Natural killer cell (primary cell): ENCODE data around the gene TLE1. TPM values are rescaled to one million over a fixed set of nuclear protein-coding genes. Genes with fewer than 3 reads are reported as not detected.
A peak's percentile ranks its signal among the peaks of the same experiment; 100 is the strongest.
"Not testable (repeated sequence)": the region's sequence is repeated elsewhere in the genome, so short reads cannot be mapped to it uniquely, and the experiment has no call there.

ENCODE experiments used
- ATAC-seq, 3 donors: fragments of 150-1000 bp in 2 of 3; fragments of 200-7000 bp in 1 of 3; cut with Tn5 transposase; 1 replicate in 1 of 3; 2 replicates in 2 of 3; pipeline ENCODE4 v1.10.0; 2021; ENCODE audit warnings: mild to moderate bottlenecking in 2 of 3, moderate library complexity in 2 of 3
- DNase-seq, 2 donors: peaks; one replicate each; pipeline versions ENCODE4 v3.0.0 to v3.0.0-alpha.2; 2013 to 2021; ENCODE audit warnings: mixed read lengths in 1 of 2
- H3K27ac ChIP-seq: one replicate; pipeline ENCODE4 v1.5.1; 2013; ENCODE audit warnings: mild to moderate bottlenecking, low read length
- H3K27me3 ChIP-seq: one replicate; pipeline ENCODE4 v1.6.1; 2013; ENCODE audit warnings: low read length; ENCODE audit not compliant: control insufficient read depth, insufficient read depth
- H3K36me3 ChIP-seq: one replicate; pipeline ENCODE4 v1.6.1; 2013; ENCODE audit warnings: low read length; ENCODE audit not compliant: control insufficient read depth, insufficient read depth
- H3K4me1 ChIP-seq: one replicate; pipeline ENCODE4 v1.6.1; 2013; ENCODE audit warnings: low read length; ENCODE audit not compliant: control insufficient read depth, insufficient read depth
- H3K4me3 ChIP-seq: one replicate; pipeline ENCODE4 v1.5.1; 2013; ENCODE audit warnings: low read length
- H3K9me3 ChIP-seq: one replicate; pipeline ENCODE4 v1.6.1; 2013; ENCODE audit warnings: low read length; ENCODE audit not compliant: control insufficient read depth, insufficient read depth
- H3K27ac Mint-ChIP-seq, 2 donors: one replicate each; pipeline ENCODE4 v1.8.0; 2022; ENCODE audit warnings: mild to moderate bottlenecking in 2 of 2, mixed read lengths in 2 of 2, moderate library complexity in 1 of 2
- H3K27me3 Mint-ChIP-seq, 2 donors: one replicate each; pipeline ENCODE4 v1.8.0; 2022; ENCODE audit warnings: low read depth in 2 of 2, mixed read lengths in 2 of 2
- H3K36me3 Mint-ChIP-seq: one replicate; pipeline ENCODE4 v1.8.0; 2022; ENCODE audit warnings: mixed read lengths
- H3K4me1 Mint-ChIP-seq, 2 donors: one replicate each; pipeline ENCODE4 v1.8.0; 2022; ENCODE audit warnings: mixed read lengths in 2 of 2
- H3K4me3 Mint-ChIP-seq: one replicate; pipeline ENCODE4 v1.8.0; 2022; ENCODE audit warnings: mild to moderate bottlenecking, moderate library complexity, mixed read lengths
- H3K9me3 Mint-ChIP-seq, 2 donors: one replicate each; pipeline ENCODE4 v1.8.0; 2022; ENCODE audit warnings: mixed read lengths in 2 of 2
- WGBS: methylation state at CpG from one replicate; pipeline ENCODE4 v1.1.7; 2013; ENCODE audit warnings: missing lambda C conversion rate; ENCODE audit not compliant: insufficient coverage; 5-methylcytosine and 5-hydroxymethylcytosine counted together
- intact Hi-C: fragments of 100-400 bp; cut with micrococcal nuclease; formaldehyde crosslinking; loops from one replicate; pipeline ENCODE4 v1.14.2; 2022
- total RNA-seq, 4 donors: library from RNA; stranded (reverse); fragments of 120-200 nt in 1 of 4; gene quantifications; one replicate each; pipeline versions ENCODE4 v1.2.3 to v1.2.4, GENCODE V29; 2013 to 2022
- TF ChIP-seq, protein P1 (sequence below): fragments of 200-600 bp; IDR thresholded peaks from one replicate; pipeline ENCODE4 v1.8.0; 2022; ENCODE audit warnings: antibody characterized with exemption

The TLE1 gene
- 10 to 100 TPM; 38.8 to 58.9 (median 44.5) TPM for total RNA-seq
- total RNA-seq (2013), result 51.8 TPM

DNA sequence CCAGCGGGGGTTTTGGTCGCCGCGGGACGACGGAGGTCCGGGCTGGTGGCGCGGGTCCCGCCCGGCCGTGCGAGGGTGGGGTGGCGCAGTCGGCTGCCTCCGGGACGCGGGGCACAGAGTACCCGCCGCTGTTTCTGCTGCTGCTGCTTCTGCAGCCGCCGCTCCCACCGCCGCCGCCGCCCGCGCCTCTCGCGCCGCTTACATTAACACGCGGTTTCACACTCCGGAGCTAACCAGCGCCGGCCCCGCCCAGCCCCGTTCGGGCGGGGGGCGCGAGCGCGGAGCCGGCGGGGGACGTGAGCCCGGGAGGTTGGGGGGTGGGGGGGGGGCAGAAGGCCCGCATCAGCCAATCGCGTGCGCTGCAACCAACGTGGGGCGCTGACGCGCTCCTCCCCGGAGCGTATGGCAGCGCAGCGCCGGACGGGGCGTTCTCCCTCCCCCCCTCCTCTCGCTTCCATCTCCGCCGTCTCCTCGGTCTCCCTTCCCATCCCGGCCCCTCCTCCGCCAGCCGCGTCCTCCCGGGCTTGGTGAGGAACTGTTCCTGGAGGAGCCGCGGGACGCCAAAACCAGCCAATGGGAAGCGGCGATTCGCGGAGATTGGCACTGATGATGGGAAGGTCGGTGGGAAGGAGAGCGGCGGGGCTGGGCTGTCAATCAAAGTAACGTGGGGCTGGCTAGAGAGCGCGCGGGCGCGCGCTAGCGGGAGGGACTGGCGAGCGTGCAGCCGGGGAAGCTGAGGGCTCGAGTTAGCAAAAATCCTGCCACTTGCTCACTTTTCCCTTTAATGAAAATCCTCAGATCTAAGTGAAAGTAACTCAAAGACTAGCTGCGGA lies at the start of gene TLE1:
Gene TLE1 (minus strand): TSS at position 205 of the 833 bp plus-strand sequence. CDS start 1,307 bp downstream, outside the sequence.
- H3K4me1 ChIP-seq, result peaks cover 11% of the 10 kb centered on the region
- Mint-ChIP-seq H3K36me3 (no peaks in the 10 kb centered on the region), H3K27ac (peak within 1 kb of the TSS; percentile 93 to 95), H3K4me1 (peaks cover 5 to 17% of the 10 kb centered on the region in 2 donors), H3K27me3 (peaks cover 9 to 10% of the 10 kb centered on the region in 2 donors), H3K4me3 (peak within 1 kb of the TSS; percentile 99), H3K9me3 (no peaks in the 10 kb centered on the region)
- H3K36me3 ChIP-seq, result no peaks in the 10 kb centered on the region
- no peaks in the 10 kb centered on the region for H3K9me3 ChIP-seq
- ATAC-seq, result peak; percentile 75 to 89 (median 78)
- peaks cover 2% of the 10 kb centered on the region for H3K27me3 ChIP-seq
- intact Hi-C loops, result loop anchor here (5.0 kb wide), 2 partner anchors 67 to 152 kb away; no protein-coding TSS in a partner anchor
- H3K27ac ChIP-seq, result peak within 1 kb of the TSS; percentile 71
- under 1% methylated on average over 84 of the region's 95 CpGs for whole genome bisulfite sequencing
- peak; percentile 87 to 90 for DNase-seq
- H3K4me3 ChIP-seq, result peak within 1 kb of the TSS; percentile 66
- TF ChIP-seq, protein P1, sequence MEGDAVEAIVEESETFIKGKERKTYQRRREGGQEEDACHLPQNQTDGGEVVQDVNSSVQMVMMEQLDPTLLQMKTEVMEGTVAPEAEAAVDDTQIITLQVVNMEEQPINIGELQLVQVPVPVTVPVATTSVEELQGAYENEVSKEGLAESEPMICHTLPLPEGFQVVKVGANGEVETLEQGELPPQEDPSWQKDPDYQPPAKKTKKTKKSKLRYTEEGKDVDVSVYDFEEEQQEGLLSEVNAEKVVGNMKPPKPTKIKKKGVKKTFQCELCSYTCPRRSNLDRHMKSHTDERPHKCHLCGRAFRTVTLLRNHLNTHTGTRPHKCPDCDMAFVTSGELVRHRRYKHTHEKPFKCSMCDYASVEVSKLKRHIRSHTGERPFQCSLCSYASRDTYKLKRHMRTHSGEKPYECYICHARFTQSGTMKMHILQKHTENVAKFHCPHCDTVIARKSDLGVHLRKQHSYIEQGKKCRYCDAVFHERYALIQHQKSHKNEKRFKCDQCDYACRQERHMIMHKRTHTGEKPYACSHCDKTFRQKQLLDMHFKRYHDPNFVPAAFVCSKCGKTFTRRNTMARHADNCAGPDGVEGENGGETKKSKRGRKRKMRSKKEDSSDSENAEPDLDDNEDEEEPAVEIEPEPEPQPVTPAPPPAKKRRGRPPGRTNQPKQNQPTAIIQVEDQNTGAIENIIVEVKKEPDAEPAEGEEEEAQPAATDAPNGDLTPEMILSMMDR, result no peak

DNA sequence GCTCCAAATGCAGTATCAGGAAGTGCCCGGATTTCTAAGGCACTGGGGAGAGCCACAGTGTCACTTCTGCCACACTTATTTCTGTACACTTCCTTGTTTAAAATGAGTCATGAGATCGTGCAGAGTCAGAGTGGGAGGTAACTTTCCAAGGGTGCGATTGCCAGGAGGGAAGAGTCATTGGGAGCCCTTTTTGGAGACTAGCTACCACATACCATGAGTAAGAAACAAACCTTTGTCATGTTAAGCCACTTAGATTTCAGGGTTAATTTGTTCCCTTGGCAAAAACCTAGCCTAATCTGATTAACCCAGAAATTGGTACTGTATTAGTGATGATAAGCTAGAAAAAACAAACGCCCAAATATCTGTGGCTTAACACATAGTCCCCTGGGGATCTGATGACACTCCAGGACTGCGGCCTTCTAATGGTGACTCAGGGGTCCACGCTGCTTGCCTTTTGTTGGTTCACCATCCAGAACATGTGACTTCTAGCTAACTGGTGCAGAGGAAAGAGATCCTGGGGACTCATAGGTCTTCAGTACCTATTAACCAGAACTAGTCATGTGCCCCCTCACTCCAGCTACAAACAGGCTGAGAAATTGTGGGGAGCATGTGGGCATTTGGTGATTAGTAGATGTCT lies 48.6 kb upstream of the TLE1 start:
- Mint-ChIP-seq H3K9me3 (peaks cover 0 to 3% of the 10 kb centered on the region in 2 donors), H3K4me1 (peaks cover 5 to 9% of the 10 kb centered on the region in 2 donors), H3K4me3 (no peak overlapping the region), H3K27ac (no peak overlapping the region), H3K36me3 (no peaks in the 10 kb centered on the region), H3K27me3 (peaks cover 4 to 8% of the 10 kb centered on the region in 2 donors)
- H3K4me3 ChIP-seq, result no peak overlapping the region
- H3K27me3 ChIP-seq, result no peaks in the 10 kb centered on the region
- 67% methylated on average over 6 of the region's 6 CpGs for WGBS
- no peak for ATAC-seq
- no peak overlapping the region for H3K27ac ChIP-seq
- TF ChIP-seq, protein P1, result no peak
- no peaks in the 10 kb centered on the region for H3K4me1 ChIP-seq
- H3K9me3 ChIP-seq, result no peaks in the 10 kb centered on the region
- no peak for DNase-seq
- no peaks in the 10 kb centered on the region for H3K36me3 ChIP-seq
- intact Hi-C loops, result no loop called here

DNA sequence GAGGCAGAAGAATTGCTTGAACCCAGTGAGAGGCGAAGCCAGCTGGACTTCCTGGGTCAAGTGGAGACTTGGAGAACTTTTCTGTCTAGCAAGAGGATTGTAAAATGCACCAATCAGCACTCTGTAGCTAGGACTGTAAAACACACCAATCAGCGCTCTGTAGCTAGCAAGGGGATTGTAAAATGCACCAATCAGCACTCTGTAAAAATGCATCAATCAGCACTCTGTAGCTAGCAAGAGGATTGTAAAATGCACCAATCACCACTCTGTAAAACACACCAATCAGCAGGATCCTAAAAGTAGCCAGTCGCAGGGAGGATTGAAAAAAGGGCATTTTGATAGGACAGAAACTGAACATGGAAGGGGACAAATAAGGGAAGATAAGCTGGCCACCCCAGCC lies 41.2 kb upstream of the TLE1 start:
- H3K36me3 ChIP-seq, H3K4me1 Mint-ChIP-seq, H3K27ac ChIP-seq, H3K9me3 ChIP-seq, H3K36me3 Mint-ChIP-seq, H3K27me3 ChIP-seq, intact Hi-C loops, ATAC-seq, H3K27me3 Mint-ChIP-seq, H3K4me1 ChIP-seq, H3K4me3 ChIP-seq, DNase-seq, H3K27ac Mint-ChIP-seq, H3K9me3 Mint-ChIP-seq, H3K4me3 Mint-ChIP-seq: not testable (repeated sequence)
- WGBS, result 100% methylated on average over 2 of the region's 3 CpGs

DNA sequence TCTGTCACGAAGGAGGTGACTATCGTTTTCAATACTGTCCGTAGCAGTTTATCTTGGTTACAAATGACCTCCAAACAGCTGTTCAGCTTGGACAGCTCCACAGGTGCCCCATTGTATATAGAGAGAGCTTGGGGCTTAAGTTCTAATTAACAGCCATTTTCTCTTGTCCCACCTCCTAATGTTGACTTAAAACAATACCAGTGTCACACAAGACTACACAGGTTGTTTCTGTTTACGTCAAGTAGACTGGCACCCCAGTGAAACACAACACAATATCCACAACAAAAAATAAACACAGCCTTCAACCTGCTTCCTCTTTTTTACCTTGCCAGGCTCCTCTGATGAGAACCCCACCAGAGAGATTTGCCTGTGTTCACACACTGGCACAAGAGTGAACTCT lies 39.8 kb upstream of the TLE1 start:
- TF ChIP-seq, protein P1, result no peak
- intact Hi-C loops, result no loop called here
- Mint-ChIP-seq H3K36me3 (no peaks in the 10 kb centered on the region), H3K4me3 (no peak overlapping the region), H3K27ac (no peak overlapping the region), H3K9me3 (peaks cover 0 to 2% of the 10 kb centered on the region in 2 donors), H3K27me3 (peaks cover 0 to 4% of the 10 kb centered on the region in 2 donors), H3K4me1 (peaks cover 0 to 5% of the 10 kb centered on the region in 2 donors)
- no peak for DNase-seq
- Histone ChIP-seq H3K27ac (no peak overlapping the region), H3K4me3 (no peak overlapping the region), H3K4me1 (no peaks in the 10 kb centered on the region), H3K36me3 (no peaks in the 10 kb centered on the region), H3K27me3 (no peaks in the 10 kb centered on the region), H3K9me3 (no peaks in the 10 kb centered on the region)
- ATAC-seq, result no peak
- 76% methylated on average over 4 of the region's 4 CpGs for WGBS
